Fibroblast of skin of right quadriceps (primary cell): Measurements from ENCODE around the gene TCF3.

ENCODE experiments used
- DNase-seq: peaks from one replicate; pipeline ENCODE4 v3.0.0-alpha.2; 2013

TCF3 gene

GRCh38 chr19:1609103-1609396 lies 43.4 kb downstream of the TCF3 start:
- DNase-seq = no peak

DNA sequence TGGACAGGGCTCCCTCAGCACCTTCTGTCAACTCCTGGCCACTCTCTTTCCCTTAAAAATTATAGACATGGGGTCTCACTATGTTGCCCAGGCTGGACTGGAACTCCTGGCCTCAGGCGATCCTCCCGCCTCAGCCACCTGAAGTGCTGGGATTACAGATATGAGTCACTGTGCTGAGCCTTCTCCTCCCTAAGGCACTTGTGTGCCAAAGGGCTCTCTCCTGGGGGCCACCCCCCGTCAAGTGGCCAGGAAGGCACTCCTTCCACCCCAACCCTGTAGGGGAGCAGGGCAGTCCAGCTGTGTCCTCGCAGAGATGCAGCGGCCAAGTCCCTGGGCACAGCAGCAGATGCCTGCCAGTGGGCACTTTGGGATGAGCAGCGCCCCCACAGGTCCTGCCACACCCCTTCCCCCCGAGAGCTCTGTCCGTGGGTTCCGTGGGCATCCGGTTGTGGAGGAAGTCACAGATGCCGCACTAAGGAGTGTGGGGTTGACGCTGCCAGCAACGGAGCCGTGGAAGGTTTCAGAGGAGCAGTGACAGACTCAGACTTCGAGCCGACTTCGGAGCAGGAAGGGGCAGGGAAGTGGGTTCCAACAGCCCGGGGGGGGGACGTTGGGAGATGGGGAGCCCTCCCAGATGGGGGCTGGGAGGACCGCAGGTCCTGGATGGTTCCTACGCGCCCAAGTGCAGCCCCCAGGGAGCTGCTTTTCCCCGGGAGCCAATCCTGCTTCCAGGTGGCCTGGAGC lies 43.9 kb downstream of the TCF3 start:
- no peak for DNase-seq

DNA sequence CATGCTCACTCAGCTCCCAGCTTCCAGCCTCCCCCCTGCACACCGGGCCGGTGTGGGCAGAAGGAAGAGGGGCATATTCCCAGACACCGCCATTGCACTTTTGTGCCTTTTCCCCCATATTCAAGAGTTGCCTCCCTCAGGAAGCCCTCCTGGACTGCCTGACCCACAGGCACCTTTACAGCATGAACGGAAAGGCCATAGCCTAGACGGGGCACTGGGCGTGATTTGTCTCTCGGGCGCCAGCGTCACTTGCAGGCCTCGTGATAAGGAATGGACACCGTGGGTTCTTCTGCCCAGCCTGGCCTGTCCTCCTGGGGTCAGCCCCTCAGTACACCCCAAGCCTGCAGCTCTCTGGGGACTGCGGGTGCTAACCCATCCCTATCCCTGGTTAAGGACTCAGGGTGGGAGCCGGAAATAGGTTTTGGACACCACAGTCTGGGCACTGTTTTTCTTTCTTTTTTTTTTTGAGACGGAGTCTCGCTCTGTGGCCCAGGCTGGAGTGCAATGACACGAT lies 46.2 kb downstream of the TCF3 start:
- no peak for DNase-seq

DNA sequence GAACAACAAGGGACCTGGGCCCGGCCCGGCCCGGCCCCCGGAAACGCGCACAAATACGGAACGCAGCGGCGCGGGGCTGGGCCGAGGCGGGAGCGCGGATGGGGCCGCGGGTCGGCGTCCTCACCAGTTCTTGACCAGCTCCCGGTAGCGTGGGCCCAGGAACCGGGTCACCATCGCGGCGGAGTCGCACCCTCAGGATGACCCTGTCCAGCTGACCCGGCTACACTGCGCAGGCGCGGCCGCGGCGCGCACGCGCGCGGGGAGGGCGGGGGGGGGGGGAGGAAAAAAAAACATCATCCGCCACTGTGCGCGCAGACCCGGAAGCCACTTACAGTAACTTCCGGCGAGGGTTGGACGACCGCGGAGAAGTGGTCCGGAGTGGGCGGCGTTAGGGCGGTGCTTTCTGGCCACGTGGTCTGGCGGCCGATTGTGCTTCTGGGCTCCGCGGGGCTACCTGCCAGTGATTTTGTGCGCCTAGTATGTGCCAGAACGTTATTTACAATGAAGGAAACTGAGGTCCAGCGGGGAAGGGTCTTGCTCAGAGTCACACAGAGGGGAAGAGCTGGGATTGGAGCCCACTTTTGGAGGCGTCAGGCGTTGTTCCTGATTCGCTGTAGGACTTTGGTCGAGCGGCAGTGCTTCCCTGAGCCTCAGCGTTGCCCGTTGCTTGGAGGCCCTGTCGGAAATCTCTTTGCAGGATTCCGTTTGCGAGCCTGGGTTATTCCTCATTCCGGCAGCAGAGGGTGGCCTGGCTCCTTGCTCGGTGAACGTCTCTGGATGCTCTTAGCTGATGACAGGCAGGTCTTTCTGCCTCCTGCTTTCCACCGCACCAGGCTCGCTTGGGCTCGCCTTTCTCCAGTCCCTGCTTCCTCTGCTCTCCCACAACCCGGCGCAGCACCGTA lies 46.9 kb downstream of the TCF3 start, which contains the start of gene UQCR11:
TSS of gene UQCR11 (minus strand) at position 227 of the 902 bp plus-strand sequence. CDS start at position 174, 53 bp downstream.
- DNase-seq = peak; percentile 95

DNA sequence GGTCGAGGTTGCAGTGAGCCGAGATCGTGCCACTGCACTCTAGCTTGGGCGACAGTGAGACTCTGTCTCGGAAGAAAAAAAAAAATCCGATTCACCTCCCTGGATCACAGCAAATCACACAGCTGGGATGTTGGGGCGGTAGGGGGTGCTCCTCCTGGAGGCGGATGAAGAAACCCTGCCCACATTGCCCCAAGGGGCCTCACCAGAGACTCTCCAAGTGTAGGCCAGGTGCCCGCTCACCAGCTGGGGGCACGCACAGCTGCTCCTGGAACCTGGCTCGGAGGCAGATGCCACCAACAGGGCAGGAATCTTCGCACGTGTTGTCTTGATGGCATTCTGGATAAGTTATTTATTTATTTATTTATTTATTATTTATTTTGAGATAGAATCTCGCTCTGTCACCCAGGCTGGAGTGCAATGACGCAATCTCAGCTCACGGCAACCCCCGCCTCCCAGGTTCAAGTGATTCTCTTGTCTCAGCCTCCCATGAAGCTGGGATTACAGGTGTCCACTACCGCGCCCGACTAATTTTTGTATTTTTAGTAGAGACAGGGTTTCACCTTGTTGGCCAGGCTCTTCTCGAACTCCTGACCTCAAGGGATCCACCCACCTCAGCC lies 50.2 kb downstream of the TCF3 start:
- no peak for DNase-seq

- no peak for DNase-seq
Measured at GRCh38 chr19:1601613-1602064, 50.8 kb downstream of the TCF3 start.

DNA sequence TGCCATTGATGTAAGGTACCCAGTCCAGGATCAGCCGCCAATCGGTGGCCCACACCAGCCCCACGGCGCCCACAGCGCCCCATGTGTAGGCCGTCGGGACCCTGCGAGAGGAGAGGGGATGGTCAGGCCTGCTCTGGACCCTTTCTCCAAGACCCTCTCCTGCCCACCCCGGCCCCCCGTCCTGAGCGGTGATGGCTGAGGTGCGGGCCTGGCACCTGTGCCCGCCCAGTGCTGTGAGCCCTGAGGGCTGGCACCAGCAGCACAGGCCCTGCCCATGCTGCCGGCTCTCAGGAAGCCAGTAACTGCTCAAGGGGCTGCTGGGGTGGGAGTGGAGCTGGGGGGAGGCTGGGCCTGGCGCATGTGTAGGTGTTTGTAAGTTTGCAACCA lies 53.0 kb downstream of the TCF3 start:
- no peak for DNase-seq

GRCh38 chr19:1598777-1599459 lies 53.5 kb downstream of the TCF3 start:
- DNase-seq = no peak

GRCh38 chr19:1593501-1593772 lies 59.0 kb downstream of the TCF3 start:
- DNase-seq = no peak

DNA sequence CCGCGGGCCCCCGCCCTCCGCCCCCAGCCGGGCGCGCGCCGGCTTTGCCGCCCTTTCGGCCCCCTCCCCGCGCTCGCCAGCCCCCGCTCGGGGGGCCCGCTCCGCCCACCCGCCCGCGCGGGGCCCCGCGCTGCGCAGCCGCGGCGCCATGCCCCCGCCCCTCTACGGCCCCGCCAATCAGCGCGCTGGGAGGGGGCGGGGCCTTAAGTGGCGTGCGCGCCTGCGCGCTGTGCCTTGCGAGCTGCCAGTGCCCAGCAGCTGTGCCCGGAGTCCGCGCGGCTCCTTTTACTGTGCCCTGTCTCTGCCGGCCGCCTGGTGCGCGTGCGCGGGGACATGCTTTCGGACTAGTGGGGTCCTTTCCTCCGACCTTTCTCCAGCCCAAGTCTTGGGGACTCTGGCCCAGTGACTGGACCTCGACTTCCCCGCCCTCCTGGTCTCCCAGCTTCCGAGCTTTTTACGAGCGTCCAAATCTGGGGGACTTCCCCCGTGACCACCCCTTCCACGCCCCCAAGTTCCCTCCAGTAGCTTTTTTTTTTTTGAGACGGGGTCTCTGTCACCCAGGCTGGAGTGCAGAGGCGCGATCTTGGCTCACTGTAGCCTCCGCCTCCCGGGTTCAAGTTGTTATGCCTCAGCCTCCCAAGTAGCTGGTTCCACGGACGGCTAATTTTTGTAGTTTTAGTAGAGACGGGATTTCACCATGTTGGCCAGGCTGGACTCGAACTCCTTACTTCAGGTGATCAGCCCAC lies 59.5 kb downstream of the TCF3 start, which contains the start of gene MBD3:
TSS of gene MBD3 (minus strand) at position 111 of the 746 bp plus-strand sequence. CDS start 234 bp downstream, outside the sequence.
- peak; percentile 91 for DNase-seq

GRCh38 chr19:1592024-1592754 lies 60.2 kb downstream of the TCF3 start:
- DNase-seq = peak; percentile 91

GRCh38 chr19:1591421-1592023 lies 60.9 kb downstream of the TCF3 start:
- peak; percentile 7 for DNase-seq

DNA sequence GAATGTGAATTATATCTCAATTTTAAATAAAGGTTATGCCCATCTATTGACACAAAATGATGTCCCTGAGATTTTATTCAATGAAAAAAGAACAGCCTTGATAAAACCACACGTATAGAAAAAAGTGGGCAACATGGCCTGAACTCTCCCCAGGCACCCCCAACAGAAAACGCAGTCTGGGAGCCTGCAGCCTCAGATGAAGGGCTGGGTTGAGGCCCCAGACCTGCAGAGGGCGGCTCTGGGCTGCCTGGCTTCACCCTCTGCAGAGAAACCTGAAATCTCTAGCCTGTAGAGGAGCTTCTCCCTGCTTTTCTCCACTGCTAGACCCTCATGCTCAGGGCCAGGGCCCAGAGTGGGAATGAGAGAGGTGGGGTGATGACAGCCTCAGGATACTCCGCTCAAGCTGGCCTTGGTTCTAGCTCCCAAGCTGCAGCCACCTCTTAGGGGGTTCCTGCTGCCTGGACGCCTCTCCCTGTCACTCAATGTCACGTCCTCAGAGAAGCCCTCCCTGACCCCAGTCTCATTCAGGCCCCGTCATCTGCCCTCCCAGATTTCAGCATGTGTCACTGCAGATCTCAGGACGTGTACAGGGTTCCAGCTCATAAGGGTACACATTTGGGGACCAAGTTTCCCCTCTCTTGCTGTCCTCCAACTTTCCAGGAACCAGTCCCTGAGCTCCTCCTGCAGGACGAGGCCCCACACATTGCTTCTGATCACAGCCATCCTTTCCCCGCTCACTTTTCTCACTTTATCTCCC lies 61.6 kb downstream of the TCF3 start:
- peak; percentile 21 for DNase-seq

- no peak for DNase-seq
Measured at GRCh38 chr19:1587872-1588271, 64.5 kb downstream of the TCF3 start.

- DNase-seq = no peak
Measured at GRCh38 chr19:1585243-1585580, 67.2 kb downstream of the TCF3 start.

DNA sequence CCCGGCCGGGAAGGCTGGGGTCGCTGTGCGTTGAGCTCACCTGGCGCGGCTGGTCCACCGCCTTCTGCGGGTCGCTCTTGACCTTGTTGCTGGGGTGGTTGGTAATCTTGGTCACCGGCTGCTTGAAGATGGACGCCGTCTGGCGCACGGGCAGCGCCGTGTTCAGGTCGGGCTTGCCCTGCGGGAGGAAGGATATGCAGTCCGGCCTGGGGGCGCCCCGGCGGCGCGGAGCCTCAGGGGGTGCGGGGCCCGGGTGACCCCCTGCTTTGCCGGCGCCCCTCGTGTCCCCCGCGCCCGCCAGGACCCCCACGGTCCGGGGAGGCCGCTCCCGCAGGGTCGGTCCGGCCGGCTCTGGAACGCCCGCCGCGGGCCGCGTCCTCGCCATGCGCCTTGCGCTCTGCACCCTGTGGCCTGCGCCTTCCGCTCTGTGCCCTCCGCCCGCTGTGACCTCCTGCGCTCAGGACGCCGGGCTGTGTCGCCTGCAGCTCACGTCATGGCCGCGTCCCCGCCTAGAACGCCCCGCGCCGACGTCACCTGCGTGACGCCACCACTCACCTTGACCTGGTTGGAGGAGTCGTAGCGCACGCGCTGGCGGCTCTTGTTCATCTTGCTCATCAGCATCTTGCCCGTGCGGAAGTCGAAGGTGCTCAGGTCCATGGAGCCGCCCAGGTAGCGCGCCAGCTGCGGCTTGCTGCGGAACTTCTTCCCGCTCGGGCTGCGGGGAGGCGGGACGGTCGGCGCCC lies 67.7 kb downstream of the TCF3 start:
- DNase-seq = no peak

DNA sequence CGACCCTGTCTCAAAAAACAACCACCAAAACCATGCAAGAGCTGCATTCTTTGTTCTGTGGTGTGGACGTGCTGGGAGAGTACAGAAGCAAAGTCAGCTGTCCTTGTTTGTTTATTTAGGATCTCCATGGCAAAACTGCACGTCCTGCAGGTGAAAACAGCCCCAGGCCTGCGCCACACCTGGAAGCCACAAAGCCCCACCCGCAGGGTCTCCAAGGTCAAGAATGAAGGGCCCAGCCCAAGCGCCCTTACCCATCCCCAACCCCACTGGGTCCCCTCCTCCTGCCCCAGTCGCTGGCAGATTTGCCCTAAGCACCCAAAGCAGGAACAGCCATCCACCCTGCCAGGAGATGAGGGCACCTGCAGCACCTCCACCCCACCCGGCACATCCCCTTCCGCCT lies 70.2 kb downstream of the TCF3 start:
- no peak for DNase-seq

DNA sequence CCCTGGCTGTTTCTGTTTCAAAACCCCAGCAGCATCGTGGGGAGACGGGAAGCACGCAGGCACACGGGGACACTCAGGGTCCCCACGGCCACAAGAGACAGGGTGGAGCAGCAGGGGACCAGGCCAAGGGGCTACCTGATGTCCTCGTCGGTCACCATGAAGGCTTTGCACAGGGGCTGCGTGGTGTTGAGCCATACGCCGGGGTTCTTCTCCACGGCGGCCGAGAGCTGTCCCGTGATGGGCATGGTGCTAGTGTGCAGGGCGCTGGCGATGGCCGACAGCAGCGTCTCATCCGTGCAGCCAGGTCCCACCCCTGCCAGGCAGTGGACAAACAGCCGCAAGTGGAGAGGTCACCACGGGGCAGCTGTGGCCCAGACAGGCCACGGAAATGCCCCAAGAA lies 71.5 kb downstream of the TCF3 start:
- no peak for DNase-seq

DNA sequence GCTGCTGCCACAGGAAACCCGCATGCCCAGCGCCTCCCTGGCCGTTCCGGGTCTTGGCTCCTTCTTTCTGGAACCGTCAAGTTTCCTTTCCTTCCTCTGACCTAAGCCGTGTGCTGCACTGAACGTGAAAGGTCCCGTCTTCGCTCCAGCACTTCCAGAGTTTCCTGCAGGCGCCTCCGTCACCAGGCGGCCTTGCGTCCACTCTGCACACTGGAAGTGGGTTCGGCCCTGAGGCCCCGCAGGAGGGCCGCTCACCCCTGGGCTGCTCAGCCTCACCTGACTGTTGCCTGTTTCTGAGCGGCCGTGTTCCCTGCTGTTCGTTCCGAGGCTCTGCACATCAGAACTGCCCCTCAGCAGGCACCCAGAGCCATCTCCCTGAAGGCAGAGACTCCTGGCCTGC lies 72.0 kb downstream of the TCF3 start:
- no peak for DNase-seq

DNA sequence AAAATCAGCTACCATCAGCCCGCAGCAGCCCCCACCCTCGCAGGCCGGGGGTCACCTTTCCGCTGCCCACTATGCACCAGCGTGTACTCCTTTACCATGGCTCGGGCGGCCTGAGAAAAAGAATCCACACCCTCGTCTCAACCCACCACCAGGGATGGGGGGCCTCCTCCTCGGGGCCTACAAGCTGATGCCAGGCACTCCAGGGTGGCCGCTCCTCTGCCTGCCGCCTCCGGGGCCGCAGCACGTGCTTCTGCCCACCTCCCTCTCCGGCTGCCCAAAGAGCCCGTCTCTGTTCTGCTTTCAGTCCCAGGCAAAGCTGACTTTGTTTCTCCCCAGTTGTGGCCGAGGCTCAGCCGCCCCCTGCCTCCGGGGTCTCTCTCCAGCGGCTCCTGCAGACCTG lies 73.2 kb downstream of the TCF3 start:
- no peak for DNase-seq
